Neural progenitor cell (in vitro differentiated cells): Measurements from ENCODE around the gene OIP5. TPM values are rescaled to one million over a fixed set of nuclear protein-coding genes. Genes with fewer than 3 reads are reported as not detected.

Experiments
- DNase-seq: peaks from one replicate; pipeline ENCODE4 v3.0.0-alpha.2; 2016; ENCODE audit warnings: low spot score
- H2AFZ ChIP-seq: fragments of 200-600 bp; sonication (generic); replicated peaks from 2 replicates; pipeline ENCODE4 v1.6.1; 2016; ENCODE audit warnings: antibody characterized with exemption
- H3F3A ChIP-seq: fragments of 200-600 bp; sonication (generic); 2 replicates; pipeline ENCODE4 v1.6.1; 2016; ENCODE audit warnings: antibody characterized with exemption, low read depth
- H3K27ac ChIP-seq: fragments of 200-600 bp; sonication (generic); 2 replicates; pipeline ENCODE4 v1.5.1; 2016; ENCODE audit warnings: mild to moderate bottlenecking
- H3K27me3 ChIP-seq: fragments of 200-600 bp; sonication (generic); 2 replicates; pipeline ENCODE4 v1.6.1; 2016; ENCODE audit warnings: mild to moderate bottlenecking, moderate library complexity
- H3K36me3 ChIP-seq: fragments of 200-600 bp; sonication (generic); 2 replicates; pipeline ENCODE4 v1.5.1; 2016
- H3K4me1 ChIP-seq: fragments of 200-600 bp; sonication (generic); 2 replicates; pipeline ENCODE4 v1.6.1; 2016; ENCODE audit warnings: mixed run types
- H3K4me2 ChIP-seq: fragments of 200-600 bp; sonication (generic); 2 replicates; pipeline ENCODE4 v1.6.1; 2016
- H3K4me3 ChIP-seq: fragments of 200-600 bp; sonication (generic); 2 replicates; pipeline ENCODE4 v1.5.1; 2016
- H3K79me2 ChIP-seq: fragments of 200-600 bp; sonication (generic); 2 replicates; pipeline ENCODE4 v1.6.1; 2016; ENCODE audit warnings: low read depth
- H3K9ac ChIP-seq: fragments of 200-600 bp; sonication (generic); 2 replicates; pipeline ENCODE4 v1.6.1; 2016
- H3K9me3 ChIP-seq: fragments of 200-600 bp; sonication (generic); 2 replicates; pipeline ENCODE4 v1.5.1; 2016; ENCODE audit warnings: low read depth
- H4K20me1 ChIP-seq: fragments of 200-600 bp; sonication (generic); 2 replicates; pipeline ENCODE4 v1.6.1; 2016; ENCODE audit warnings: low read depth
- H3K27ac Mint-ChIP-seq: 3 replicates; pipeline ENCODE4 v1.8.0; 2021; ENCODE audit warnings: mixed read lengths
- H3K27me3 Mint-ChIP-seq: 2 replicates; pipeline ENCODE4 v1.8.0; 2022; ENCODE audit warnings: low read depth, mild to moderate bottlenecking, inconsistent platforms, moderate library complexity, mixed read lengths; ENCODE audit not compliant: insufficient read depth
- H3K36me3 Mint-ChIP-seq: 3 replicates; pipeline ENCODE4 v1.8.0; 2021; ENCODE audit warnings: mixed read lengths
- H3K4me1 Mint-ChIP-seq: 3 replicates; pipeline ENCODE4 v1.8.0; 2021; ENCODE audit warnings: mixed read lengths
- H3K4me3 Mint-ChIP-seq: 3 replicates; pipeline ENCODE4 v1.8.0; 2021; ENCODE audit warnings: mild to moderate bottlenecking, moderate library complexity, mixed read lengths
- H3K9me3 Mint-ChIP-seq: 3 replicates; pipeline ENCODE4 v1.8.0; 2020; ENCODE audit warnings: mixed read lengths
- EZH2 ChIP-seq: fragments of 200-600 bp; sonication (generic); IDR thresholded peaks from 2 replicates; pipeline ENCODE4 v1.6.1; 2017; ENCODE audit warnings: antibody characterized with exemption, mild to moderate bottlenecking, moderate library complexity
- EZH2phosphoT487 ChIP-seq: fragments of 200-600 bp; sonication (generic); IDR thresholded peaks from 2 replicates; pipeline ENCODE4 v1.6.1; 2017; ENCODE audit warnings: antibody characterized with exemption
- total RNA-seq: library from RNA; depleted of rRNA; stranded (reverse); fragments of >200 nt; gene quantifications from 2 replicates; pipeline ENCODE4 v1.2.3, GENCODE V29; 2015; ENCODE audit warnings: low replicate concordance
- TF ChIP-seq, protein P1 (sequence below): fragments of 200-600 bp; sonication (generic); IDR thresholded peaks from 2 replicates; pipeline ENCODE4 v1.5.1; 2017; ENCODE audit warnings: antibody characterized with exemption, mild to moderate bottlenecking

OIP5 gene
- total RNA-seq, 1 donor from 2014 or later: 70.2 TPM

DNA sequence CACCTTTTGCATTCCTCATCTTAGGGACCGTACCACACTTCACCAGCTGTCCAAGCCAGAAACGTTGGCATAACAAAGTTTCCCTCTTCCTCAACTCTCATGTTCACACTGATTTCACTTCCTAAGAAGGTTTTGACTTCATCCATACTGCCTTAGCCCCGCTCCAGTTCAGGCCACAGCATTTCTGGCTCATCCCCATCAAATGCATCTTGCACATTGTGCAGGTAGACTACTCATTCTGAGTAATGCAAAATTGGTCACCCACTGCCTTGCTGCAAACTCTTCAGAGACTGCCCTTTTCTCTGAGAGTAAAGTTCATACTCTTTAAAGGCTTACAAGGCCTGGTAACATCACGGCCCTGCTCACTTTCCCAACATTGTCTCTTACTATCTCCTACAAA, 9.1 kb upstream of the OIP5 start:
- Histone ChIP-seq H3F3A (peaks cover 10% of the 10 kb centered on the region), H3K27me3 (no peaks in the 10 kb centered on the region), H2AFZ (no peak overlapping the region), H3K4me3 (no peak overlapping the region), H3K4me2 (no peak overlapping the region), H3K79me2 (peaks cover 99% of the 10 kb centered on the region), H4K20me1 (peaks cover 82% of the 10 kb centered on the region), H3K9ac (no peak overlapping the region), H3K27ac (no peak overlapping the region), H3K36me3 (peaks cover 40% of the 10 kb centered on the region), H3K9me3 (no peaks in the 10 kb centered on the region), H3K4me1 (no peaks in the 10 kb centered on the region)
- Mint-ChIP-seq H3K36me3 (peaks cover 48% of the 10 kb centered on the region), H3K4me3 (no peak overlapping the region), H3K27me3 (no peaks in the 10 kb centered on the region), H3K27ac (no peak overlapping the region), H3K9me3 (no peaks in the 10 kb centered on the region), H3K4me1 (peaks cover 3% of the 10 kb centered on the region)
- no peak for DNase-seq
- no peak for TF ChIP-seq EZH2
- TF ChIP-seq, protein P1, sequence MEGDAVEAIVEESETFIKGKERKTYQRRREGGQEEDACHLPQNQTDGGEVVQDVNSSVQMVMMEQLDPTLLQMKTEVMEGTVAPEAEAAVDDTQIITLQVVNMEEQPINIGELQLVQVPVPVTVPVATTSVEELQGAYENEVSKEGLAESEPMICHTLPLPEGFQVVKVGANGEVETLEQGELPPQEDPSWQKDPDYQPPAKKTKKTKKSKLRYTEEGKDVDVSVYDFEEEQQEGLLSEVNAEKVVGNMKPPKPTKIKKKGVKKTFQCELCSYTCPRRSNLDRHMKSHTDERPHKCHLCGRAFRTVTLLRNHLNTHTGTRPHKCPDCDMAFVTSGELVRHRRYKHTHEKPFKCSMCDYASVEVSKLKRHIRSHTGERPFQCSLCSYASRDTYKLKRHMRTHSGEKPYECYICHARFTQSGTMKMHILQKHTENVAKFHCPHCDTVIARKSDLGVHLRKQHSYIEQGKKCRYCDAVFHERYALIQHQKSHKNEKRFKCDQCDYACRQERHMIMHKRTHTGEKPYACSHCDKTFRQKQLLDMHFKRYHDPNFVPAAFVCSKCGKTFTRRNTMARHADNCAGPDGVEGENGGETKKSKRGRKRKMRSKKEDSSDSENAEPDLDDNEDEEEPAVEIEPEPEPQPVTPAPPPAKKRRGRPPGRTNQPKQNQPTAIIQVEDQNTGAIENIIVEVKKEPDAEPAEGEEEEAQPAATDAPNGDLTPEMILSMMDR: no peak
- TF ChIP-seq EZH2phosphoT487: no peak

DNA sequence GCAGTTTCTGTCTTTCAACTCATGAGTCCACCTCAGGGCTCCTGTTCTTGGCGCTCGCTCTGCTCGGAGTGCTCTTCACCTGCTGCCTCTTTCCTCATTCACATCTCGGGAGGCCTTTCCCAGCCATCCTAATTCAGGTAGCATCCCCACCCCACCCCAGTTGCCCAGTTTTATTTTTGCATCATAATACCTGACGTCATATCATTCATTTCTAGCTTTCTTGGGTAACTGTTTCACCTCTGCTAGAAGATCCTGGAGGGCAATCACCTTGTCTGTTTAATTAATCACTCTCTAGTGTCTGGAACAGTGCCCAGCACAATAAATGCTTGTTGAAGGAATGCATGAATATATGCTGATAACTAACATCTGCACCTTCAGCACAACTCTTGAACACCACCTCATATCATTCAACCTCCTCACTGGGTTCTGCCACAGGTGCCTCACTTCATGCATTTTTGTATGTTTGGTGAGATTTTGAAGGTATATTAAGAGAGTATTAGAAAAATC, 7.9 kb upstream of the OIP5 start:
- Histone ChIP-seq H3K4me3 (no peak overlapping the region), H3F3A (peaks cover 10% of the 10 kb centered on the region), H3K36me3 (peaks cover 36% of the 10 kb centered on the region), H4K20me1 (peaks cover 91% of the 10 kb centered on the region), H3K9ac (no peak overlapping the region), H3K4me1 (peaks cover 5% of the 10 kb centered on the region), H3K9me3 (no peaks in the 10 kb centered on the region), H2AFZ (no peak overlapping the region), H3K27ac (no peak overlapping the region), H3K79me2 (peaks cover 99% of the 10 kb centered on the region), H3K4me2 (no peak overlapping the region), H3K27me3 (no peaks in the 10 kb centered on the region)
- Mint-ChIP-seq H3K4me3 (no peak overlapping the region), H3K4me1 (peaks cover 3% of the 10 kb centered on the region), H3K9me3 (no peaks in the 10 kb centered on the region), H3K27ac (no peak overlapping the region), H3K27me3 (no peaks in the 10 kb centered on the region), H3K36me3 (peaks cover 40% of the 10 kb centered on the region)
- no peak for DNase-seq
- TF ChIP-seq, protein P1: no peak
- TF ChIP-seq EZH2phosphoT487: no peak

DNA sequence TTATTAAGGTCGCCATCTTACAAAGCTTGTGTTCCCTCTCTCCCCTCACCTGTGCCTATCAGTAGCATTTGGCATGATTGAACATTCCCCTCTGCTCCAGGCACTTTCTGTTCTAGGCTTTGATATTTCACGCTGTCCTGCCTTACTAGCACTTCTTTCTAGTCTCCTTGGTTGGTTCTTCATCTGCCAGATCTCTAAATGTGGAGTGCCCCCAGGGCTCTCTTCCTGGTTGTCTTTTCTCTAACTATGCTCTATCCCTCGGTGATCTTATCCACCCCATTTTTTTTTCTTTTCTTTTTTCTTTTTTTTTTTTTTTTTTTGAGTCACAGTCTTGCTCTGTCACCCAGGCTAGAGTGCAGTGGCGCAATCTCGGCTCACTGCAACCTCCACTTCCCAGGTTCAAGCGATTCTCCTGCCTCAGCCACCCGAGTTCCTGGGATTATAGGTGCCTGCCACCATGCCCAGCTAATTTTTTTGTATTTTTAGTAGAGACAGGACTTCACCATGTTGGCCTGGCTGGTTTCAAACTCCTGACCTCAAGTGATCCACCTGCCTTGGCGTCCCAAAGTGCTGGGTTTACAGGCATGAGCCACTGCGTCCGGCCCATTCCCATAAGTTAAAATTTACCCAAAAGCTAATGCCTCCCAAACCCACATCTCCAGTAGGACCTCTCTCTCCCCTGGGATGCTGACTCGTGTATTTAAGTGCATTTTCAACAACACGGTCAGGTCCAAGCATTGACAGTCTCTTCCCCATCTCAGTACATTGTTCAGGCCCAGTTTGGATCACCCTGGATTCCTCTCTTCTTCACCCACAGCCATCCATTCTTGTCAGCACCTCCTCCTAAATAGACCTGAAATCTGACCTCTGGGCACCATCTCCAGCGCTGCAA, 5.5 kb upstream of the OIP5 start:
- H3K36me3 ChIP-seq: peaks cover 31% of the 10 kb centered on the region
- DNase-seq: no peak
- Mint-ChIP-seq H3K4me1 (peaks cover 13% of the 10 kb centered on the region), H3K27me3 (no peaks in the 10 kb centered on the region), H3K27ac (peak overlapping the region; percentile 43), H3K4me3 (no peak overlapping the region), H3K36me3 (peaks cover 40% of the 10 kb centered on the region), H3K9me3 (no peaks in the 10 kb centered on the region)
- H4K20me1 ChIP-seq: peaks cover 94% of the 10 kb centered on the region
- TF ChIP-seq, protein P1: no peak
- no peak for TF ChIP-seq EZH2
- TF ChIP-seq EZH2phosphoT487: no peak
- H2AFZ ChIP-seq: no peak overlapping the region
- peaks cover 23% of the 10 kb centered on the region for H3F3A ChIP-seq
- H3K9me3 ChIP-seq: no peaks in the 10 kb centered on the region
- no peak overlapping the region for H3K27ac ChIP-seq
- no peak overlapping the region for H3K4me3 ChIP-seq
- no peaks in the 10 kb centered on the region for H3K27me3 ChIP-seq
- no peak overlapping the region for H3K4me2 ChIP-seq
- H3K9ac ChIP-seq: no peak overlapping the region
- H3K79me2 ChIP-seq: peaks cover 100% of the 10 kb centered on the region
- H3K4me1 ChIP-seq: peaks cover 15% of the 10 kb centered on the region
